Measurements from ENCODE around the gene NCMAP.

The NCMAP gene

DNA sequence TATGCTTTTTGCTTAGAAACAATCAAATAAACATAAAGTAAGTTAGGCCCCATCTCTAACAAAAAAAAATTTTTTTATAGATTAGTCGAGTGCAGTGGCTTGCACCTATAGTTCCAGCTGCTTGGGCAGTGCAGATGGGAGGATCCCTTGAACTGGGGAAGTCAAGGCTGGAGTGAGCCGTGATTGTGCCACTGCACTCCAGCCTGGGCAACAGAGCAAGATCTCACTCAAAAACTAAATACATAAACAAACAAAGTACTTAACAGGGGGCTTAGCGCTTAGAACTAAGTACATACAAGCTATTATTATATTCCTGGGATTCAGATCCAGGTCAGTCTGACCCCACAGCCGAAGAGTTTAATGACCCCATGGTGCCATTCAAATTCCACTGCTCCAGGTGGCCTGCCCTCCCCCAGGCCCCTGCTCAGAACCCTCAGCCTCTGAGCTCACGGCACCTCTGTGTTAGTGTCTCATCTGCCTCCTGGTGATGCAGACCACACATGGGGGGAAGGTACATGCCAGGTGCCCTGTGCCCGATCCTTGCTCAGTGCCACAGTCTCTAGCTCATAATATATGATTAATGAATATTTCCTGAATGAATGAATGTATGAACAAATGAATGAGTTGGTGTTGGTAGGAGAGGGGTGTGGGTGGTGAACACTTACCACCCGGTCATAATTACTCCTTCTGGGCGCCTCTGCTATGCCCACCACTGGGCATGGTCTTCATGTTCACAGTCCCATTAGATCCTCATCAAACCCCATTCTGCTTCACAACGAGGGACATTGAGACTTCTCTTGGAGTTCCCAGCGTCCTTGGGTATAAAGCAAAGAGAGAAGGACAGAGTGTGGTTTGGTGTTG lies 14.6 kb downstream of the NCMAP start:
- DNase-seq (ENCODE audit: low spot score) = no peak

- no peak for DNase-seq (ENCODE audit: low spot score)
These were observed 16.4 kb downstream of the NCMAP start for GRCh38 chr1:24572301-24572700.

DNA sequence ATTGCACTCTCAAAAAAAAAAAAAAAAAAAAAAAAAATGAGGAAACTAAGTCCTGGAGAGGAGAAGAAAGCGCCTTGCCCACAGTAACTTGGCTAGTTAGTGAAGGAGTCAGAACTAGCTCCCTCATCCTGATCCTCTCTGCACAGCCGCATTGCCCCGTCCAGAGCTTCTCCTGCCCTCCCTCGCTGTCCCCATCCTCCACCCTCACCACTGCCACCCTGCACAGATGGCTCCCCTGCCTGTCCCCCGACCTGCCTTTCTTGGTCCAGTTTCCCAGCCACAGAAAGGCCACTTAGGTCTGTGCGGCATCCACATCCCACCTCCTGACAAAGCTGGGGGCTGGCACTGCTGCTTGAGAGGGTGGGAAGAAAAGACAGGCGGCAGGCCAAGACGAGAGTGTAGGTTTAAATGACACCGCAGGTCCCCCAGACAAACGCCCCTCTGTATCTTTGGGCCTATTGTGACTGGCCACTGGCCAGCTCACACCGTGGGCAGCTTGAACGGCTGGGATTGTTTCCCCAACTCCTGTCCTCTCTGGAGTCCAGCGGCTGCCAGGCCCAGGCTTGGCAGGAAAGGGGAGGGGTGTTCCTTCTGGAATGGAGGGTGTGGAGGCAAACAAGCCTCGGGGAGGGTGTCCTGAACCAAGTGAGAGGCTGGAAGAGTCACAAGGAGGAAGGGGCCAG lies 20.2 kb downstream of the NCMAP start:
- DNase-seq (ENCODE audit: low spot score) = no peak

DNA sequence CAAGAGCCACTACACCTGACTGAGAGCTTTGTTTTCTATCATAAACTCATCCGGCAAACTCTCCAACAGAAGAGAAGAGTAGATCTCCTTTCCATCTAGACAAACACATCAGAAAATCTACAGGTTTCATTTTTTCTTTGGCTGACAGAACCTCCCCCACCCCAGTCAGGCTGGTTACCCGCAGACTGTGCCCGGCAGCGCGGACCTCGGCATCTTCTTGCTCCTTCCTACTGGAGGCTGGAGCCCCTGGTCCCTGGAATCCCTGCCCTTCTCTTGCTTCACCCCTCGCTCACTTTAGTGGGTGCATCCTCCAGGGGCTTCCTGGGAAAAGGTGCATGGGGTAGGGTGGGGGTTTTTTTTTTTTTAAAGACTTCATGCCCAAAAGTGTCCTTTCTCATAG lies 23.0 kb downstream of the NCMAP start:
- no peak for DNase-seq (ENCODE audit: low spot score)

GRCh38 chr1:24580756-24581155 lies 24.9 kb downstream of the NCMAP start:
- DNase-seq (ENCODE audit: low spot score) = no peak

DNA sequence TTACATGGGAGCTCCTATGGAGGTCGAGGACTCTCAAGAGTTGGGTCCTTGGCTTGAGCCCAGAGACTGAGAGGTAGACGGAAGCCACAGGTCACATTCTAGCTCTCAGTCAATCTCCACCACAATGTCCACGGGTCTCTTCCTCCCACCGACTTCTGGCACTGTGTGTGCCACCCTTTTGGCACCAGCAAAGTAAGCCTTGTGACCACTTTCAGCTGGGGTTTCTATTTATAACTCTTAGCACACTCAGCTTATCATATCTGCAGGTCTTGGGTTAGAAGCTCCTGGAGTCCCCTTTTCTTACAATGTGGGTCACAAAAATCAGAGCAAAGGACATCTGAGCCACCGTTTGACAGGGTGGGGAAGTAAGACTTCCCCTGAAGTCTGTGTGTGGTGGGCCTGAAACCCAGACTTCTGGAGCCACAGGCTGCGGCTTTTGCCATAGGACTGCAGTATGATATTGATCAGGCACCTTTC lies 28.3 kb downstream of the NCMAP start:
- no peak for DNase-seq (ENCODE audit: low spot score)

DNA sequence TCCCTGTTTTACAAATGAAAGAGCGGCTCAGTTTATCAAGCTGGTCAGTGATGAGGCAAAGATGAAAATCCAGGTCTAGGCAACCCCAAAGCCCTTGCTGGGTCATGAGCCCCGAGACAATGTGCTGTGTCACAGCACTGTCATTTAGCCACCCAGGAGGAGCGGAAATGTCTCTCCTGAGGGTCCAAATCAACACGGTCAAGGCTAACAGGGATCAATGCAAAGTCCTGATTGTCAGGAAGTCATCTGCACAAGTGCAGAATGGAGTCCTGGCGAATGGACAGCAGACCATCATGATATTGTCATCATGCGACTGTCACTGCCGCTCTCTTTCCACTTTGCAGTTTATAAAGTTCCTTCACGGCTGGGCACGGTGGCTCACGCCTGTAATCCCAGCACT lies 30.2 kb downstream of the NCMAP start:
- no peak for DNase-seq (ENCODE audit: low spot score)

- DNase-seq (ENCODE audit: low spot score) = peak; percentile 62
These were observed 31.3 kb downstream of the NCMAP start for GRCh38 chr1:24586970-24587820.

GRCh38 chr1:24588573-24588972 lies 32.7 kb downstream of the NCMAP start:
- DNase-seq (ENCODE audit: low spot score) = no peak

- no peak for DNase-seq (ENCODE audit: low spot score)
These were observed 33.3 kb downstream of the NCMAP start for GRCh38 chr1:24589200-24589599.

DNA sequence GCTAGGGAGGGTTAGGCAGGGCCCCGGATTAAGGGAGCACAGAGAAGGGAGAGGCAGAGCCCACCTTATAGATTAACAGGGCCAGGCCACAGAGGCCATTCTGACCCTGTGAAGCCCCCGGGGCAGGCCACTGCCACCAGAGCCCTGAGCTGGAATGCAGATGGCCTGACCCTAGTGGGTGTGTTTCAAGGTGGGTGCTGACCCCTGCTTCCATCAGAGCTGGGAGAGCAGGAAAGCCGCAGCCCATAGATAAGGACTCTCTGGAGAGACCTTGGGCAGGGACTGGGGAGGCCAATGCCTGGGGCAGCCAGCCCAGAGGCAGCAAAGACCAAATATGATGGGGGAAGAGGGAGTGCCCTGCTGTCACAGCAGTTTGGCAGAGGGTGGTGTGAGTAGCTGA lies 35.9 kb downstream of the NCMAP start:
- no peak for DNase-seq (ENCODE audit: low spot score)

GRCh38 chr1:24594328-24594598 lies 38.4 kb downstream of the NCMAP start:
- DNase-seq (ENCODE audit: low spot score) = no peak

DNA sequence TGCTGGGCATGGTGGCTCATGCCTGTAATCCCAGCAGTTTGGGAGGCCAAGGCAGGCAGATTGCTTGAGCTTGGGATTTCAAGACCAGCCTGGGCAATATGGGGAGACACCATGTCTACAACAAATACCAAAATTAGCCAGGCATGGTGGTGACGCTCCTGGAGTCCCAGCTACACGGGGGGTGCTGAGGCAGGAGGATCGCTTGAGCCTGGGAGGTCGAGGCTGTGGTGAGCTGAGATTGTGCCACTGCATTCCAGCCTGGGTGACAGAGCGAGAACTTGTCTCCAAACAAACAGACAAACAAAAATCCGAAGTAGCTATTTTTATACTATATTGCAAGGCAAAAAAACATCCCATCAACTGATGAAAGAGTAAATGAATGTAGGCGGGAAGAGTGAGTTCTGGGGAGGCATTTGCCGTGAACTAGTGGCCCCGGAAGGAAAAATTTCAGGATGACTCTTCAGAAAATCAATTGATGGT lies 40.6 kb downstream of the NCMAP start:
- no peak for DNase-seq (ENCODE audit: low spot score)

DNA sequence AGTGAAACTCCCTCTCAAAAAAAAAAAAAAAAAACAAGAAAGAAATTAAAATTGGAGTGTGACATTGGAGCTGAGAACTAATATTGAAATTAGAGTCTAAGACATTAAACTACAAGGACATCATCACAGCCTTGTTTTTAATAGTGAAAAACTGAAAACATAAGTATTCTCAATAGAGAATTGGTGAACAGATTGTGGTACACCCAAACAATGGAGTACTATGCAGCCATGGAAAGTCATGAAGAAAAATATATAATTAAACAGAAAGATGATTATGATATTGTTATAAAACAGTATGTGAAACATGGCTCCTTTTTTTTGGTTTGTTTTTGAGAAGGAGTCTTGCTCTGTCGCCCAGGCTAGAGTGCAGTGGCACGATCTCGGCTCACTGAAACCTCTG lies 43.4 kb downstream of the NCMAP start:
- no peak for DNase-seq (ENCODE audit: low spot score)

DNA sequence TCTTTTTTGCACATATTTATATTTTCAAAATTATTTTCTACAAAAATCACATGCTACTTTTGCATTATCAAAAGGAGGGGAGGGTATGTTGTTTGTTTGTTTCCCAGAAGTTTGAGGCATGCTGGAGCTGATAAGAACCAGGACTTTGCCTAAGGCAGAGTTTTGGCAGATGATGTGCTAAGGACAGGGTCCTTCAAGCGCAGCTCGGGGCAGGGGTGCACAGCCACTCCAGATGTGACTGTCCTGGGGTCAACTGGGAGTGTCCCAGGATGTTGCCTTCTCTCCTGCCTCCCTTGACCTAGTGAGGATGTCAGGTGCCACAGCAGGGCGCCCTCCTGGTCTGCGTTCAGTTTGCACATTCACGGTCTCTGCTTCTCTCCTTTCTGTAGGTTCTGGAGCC lies 44.7 kb downstream of the NCMAP start:
- no peak for DNase-seq (ENCODE audit: low spot score)

DNA sequence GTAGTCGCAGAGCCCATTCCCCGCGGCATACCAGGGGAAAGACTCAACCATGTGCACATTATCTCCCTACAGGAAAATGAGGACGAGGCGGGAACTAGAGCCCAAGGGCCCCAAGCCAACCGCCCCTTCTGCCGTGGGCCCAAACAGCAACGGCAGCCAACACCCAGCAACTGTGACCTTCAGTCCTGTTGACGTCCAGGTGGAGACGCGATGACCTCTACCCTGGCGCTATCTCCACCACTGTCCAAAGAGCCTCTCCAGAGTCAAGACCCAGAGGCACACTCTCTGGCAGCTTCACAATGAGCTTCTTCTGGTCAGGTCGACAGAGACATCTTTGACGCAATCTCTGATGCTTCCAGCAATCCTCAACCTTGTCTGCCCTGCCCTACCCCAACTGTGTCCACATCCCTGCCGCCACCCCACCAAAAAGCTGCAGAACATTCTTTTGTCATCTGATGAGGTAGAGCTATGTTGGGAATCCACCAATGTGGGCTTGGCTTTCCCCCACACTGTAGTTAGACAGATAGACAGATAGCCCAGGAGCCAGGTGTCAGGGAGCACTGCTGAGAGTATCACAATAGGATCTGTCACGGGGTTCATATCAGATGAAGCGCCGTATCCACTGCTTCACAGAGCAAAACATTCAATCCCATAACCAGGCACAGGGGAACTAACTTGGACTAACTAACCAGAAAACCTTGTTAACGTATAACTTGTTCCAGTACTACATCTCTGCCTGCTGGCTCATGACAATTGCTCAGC lies 49.8 kb downstream of the NCMAP start:
- no peak for DNase-seq (ENCODE audit: low spot score)

GRCh38 chr1:24606296-24606605 lies 50.4 kb downstream of the NCMAP start:
- DNase-seq (ENCODE audit: low spot score) = no peak

DNA sequence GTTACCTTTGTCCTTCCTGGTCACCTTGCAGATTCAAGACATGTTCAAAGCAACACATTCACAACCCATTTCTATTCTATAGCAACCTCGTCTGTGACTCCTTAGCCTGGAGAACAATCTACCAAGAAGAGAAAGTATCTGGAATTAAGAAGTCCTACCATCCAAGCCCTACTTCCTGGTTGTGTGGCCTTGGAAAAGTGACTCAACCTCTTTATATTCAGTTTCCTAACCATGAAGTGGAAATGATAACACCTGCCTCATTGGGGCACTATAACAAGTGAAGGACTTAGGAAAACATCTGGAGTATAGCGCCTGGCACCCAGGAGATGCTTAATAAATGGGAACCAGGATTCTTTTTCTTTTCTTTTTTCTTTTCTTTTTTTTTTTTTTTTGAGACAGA lies 50.7 kb downstream of the NCMAP start:
- no peak for DNase-seq (ENCODE audit: low spot score)

- no peak for DNase-seq (ENCODE audit: low spot score)
These were observed 54.1 kb downstream of the NCMAP start for GRCh38 chr1:24609949-24610517.

DNA sequence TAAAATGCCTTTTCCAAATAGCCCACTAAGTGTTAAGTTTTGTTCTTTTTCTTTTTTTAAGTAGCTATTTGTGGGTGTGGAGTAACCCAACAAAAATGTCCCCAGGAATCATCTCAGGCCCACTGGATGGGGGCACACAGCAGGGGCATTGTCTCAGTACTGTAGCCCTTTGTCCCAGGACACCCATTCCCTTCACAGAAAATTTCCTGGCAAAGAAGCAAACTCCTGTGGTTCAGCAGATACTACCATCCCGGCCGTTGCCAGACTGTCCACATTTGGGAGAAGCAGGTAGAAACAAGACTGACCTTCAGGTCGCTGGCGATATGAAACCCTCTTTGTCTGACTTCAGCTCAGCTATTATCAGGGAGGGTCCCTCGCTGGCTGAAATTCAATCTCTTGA lies 63.5 kb downstream of the NCMAP start:
- no peak for DNase-seq (ENCODE audit: low spot score)

- DNase-seq (ENCODE audit: low spot score) = no peak
These were observed 64.8 kb downstream of the NCMAP start for GRCh38 chr1:24620678-24621077.

DNA sequence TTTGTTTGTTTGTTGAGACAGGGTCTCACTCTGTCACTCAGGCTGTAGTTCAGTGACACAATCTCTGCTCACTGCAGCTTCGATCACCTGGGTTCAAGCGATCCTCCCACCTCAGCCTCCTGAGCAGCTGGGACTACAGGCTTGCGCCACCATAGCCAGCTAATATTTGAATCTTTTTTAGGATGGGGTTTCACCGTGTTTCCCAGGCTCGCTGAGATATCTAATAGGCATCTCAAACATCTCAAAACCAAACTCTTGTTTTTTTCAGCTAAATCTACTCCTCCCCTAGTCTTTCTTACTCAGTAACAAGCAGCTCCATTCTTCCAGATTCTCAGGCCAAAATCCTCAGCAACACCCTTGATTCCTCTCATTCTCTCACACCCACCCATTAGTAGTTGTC lies 65.2 kb downstream of the NCMAP start:
- DNase-seq (ENCODE audit: low spot score) = no peak
